A549 (cell line): ENCODE results near the gene WDR18. TPM values are rescaled to one million over a fixed set of nuclear protein-coding genes. Genes with fewer than 3 reads are reported as not detected.

ENCODE experiments used
- ATAC-seq, 2 experiments: fragments of 200-7000 bp in 1 of 2; fragments of >200 bp in 1 of 2; cut with Nextera tagmentation in 1 of 2; cut with Tn5 transposase in 1 of 2; 3 replicates each; pipeline versions ENCODE4 v1.8.0 to v1.9.1; 2018 to 2020; ENCODE audit warnings: mild to moderate bottlenecking in 1 of 2, moderate library complexity in 1 of 2
- CTCF ChIA-PET: fragments of 300-600 bp; sonication (Branson Sonifier 250); formaldehyde crosslinking; extraction: SDS; loops from one replicate; lab custom pipeline; 2021; ENCODE audit warnings: antibody characterized with exemption, inconsistent platforms; lab: Yijun Ruan, JAX
- POLR2A ChIA-PET: fragments of 350-600 bp; formaldehyde crosslinking; extraction: SDS; loops from one replicate; lab custom pipeline; 2021; ENCODE audit warnings: antibody characterized with exemption, inconsistent platforms; lab: Yijun Ruan, JAX
- DNase-seq, 2 experiments: peaks; one replicate each; pipeline versions ENCODE4 v3.0.0 to v3.0.0-alpha.2; 2011 to 2016; ENCODE audit warnings: low read depth in 1 of 2, low spot score in 1 of 2
- FAIRE-seq: peaks from 2 replicates; lab custom pipeline; 2011; peaks lifted over from hg19 to GRCh38; lab: Jason Lieb, UNC
- H3K27ac ChIP-seq, 2 experiments: fragments of >200 bp; sonication (Bioruptor Twin); formaldehyde crosslinking; 3 replicates each; pipeline ENCODE4 v1.5.1; 2016 to 2017
- H3K4me1 ChIP-seq: fragments of >200 bp; sonication (Bioruptor Twin); formaldehyde crosslinking; 3 replicates; pipeline ENCODE4 v1.6.1; 2016
- H3K4me2 ChIP-seq: fragments of >200 bp; sonication (Bioruptor Twin); formaldehyde crosslinking; 3 replicates; pipeline ENCODE4 v1.6.1; 2016
- H3K4me3 ChIP-seq: fragments of >200 bp; sonication (Bioruptor Twin); formaldehyde crosslinking; 3 replicates; pipeline ENCODE4 v1.5.1; 2016
- H3K9me3 ChIP-seq: fragments of >200 bp; sonication (Bioruptor Twin); formaldehyde crosslinking; 3 replicates; pipeline ENCODE4 v1.6.1; 2016
- BCL3 ChIP-seq: fragments of >200 bp; sonication (Bioruptor Twin); formaldehyde crosslinking; IDR thresholded peaks from 3 replicates; pipeline ENCODE4 v1.6.1; 2016
- BHLHE40 ChIP-seq: IDR thresholded peaks from 2 replicates; pipeline ENCODE4 v1.6.1; 2012; ENCODE audit warnings: low read depth, low read length, inconsistent platforms
- CBX8 ChIP-seq: fragments of 200-600 bp; sonication (generic); IDR thresholded peaks from 2 replicates; pipeline ENCODE4 v1.6.1; 2016
- CEBPB ChIP-seq, 2 experiments: fragments of >200 bp in 1 of 2; sonication (Bioruptor Twin) in 1 of 2; formaldehyde crosslinking in 1 of 2; IDR thresholded peaks; 2 replicates each; pipeline ENCODE4 v1.6.1; 2012 to 2016
- CHD2 ChIP-seq: fragments of 150-350 bp; IDR thresholded peaks from 2 replicates; pipeline ENCODE4 v1.6.1; 2014; ENCODE audit warnings: low read length; ENCODE audit not compliant: partially characterized antibody
- CTCF ChIP-seq: fragments of >200 bp; sonication (Bioruptor Twin); formaldehyde crosslinking; IDR thresholded peaks from 3 replicates; pipeline ENCODE4 v1.5.1; 2016
- ELK1 ChIP-seq: fragments of 150-350 bp; IDR thresholded peaks from 2 replicates; pipeline ENCODE4 v1.6.1; 2014; ENCODE audit warnings: low read depth, mild to moderate bottlenecking, low read length
- ESRRA ChIP-seq: fragments of 150-350 bp; IDR thresholded peaks from 2 replicates; pipeline ENCODE4 v1.6.1; 2014; ENCODE audit warnings: mild to moderate bottlenecking, low read length, borderline replicate concordance
- FOXS1 ChIP-seq: fragments of 250-450 bp; sonication (Bioruptor Pico); IDR thresholded peaks from 2 replicates; pipeline ENCODE4 v1.5.0; 2020; ENCODE audit warnings: mild to moderate bottlenecking, moderate library complexity
- HOXB5 ChIP-seq: fragments of 250-450 bp; sonication (Bioruptor Pico); IDR thresholded peaks from 2 replicates; pipeline ENCODE4 v1.5.0; 2020; ENCODE audit warnings: mild to moderate bottlenecking, moderate library complexity
- JUNB ChIP-seq: fragments of >200 bp; sonication (Bioruptor Twin); formaldehyde crosslinking; IDR thresholded peaks from 2 replicates; pipeline ENCODE4 v1.6.1; 2016
- MAX ChIP-seq: IDR thresholded peaks from 2 replicates; pipeline ENCODE4 v1.6.1; 2012
- MYC ChIP-seq: IDR thresholded peaks from 2 replicates; pipeline ENCODE4 v1.6.1; 2012; ENCODE audit warnings: mild to moderate bottlenecking, inconsistent platforms, low read length, improper control_type of control experiment, borderline replicate concordance
- NPAS2 ChIP-seq: fragments of 250-450 bp; sonication (Bioruptor Pico); IDR thresholded peaks from 2 replicates; pipeline ENCODE4 v1.8.0; 2022; ENCODE audit warnings: mild to moderate bottlenecking, moderate library complexity, borderline replicate concordance
- PHF8 ChIP-seq: fragments of 200-600 bp; sonication (generic); IDR thresholded peaks from 2 replicates; pipeline ENCODE4 v1.6.1; 2016; ENCODE audit warnings: low read depth, mild to moderate bottlenecking, antibody characterized with exemption, moderate library complexity, borderline replicate concordance
- POLR2A ChIP-seq: IDR thresholded peaks from 2 replicates; pipeline ENCODE4 v1.6.1; 2012; ENCODE audit warnings: mild to moderate bottlenecking, low read length
- RAD21 ChIP-seq, 2 experiments: fragments of >200 bp in 1 of 2; sonication (Bioruptor Twin) in 1 of 2; formaldehyde crosslinking in 1 of 2; IDR thresholded peaks in 1 of 2; conservative IDR thresholded peaks in 1 of 2; 2 replicates in 1 of 2; 3 replicates in 1 of 2; pipeline ENCODE4 v1.6.1; 2012 to 2018; ENCODE audit warnings: inconsistent platforms in 1 of 2
- RCOR1 ChIP-seq: fragments of 150-350 bp; IDR thresholded peaks from 2 replicates; pipeline ENCODE4 v1.6.1; 2014; ENCODE audit warnings: antibody characterized with exemption, low read length, low read depth
- SMC3 ChIP-seq: fragments of >200 bp; sonication (Bioruptor Twin); formaldehyde crosslinking; IDR thresholded peaks from 3 replicates; pipeline ENCODE4 v1.6.1; 2018; ENCODE audit warnings: inconsistent platforms
- SREBF2 ChIP-seq: fragments of 450-650 bp; IDR thresholded peaks from 2 replicates; pipeline ENCODE4 v1.6.1; 2014; ENCODE audit warnings: mild to moderate bottlenecking, moderate library complexity
- ZC3H11A ChIP-seq: fragments of 450-650 bp; IDR thresholded peaks from 2 replicates; pipeline ENCODE4 v1.6.1; 2014; ENCODE audit warnings: antibody characterized with exemption, mild to moderate bottlenecking
- ZFP36 ChIP-seq: fragments of 450-650 bp; IDR thresholded peaks from 2 replicates; pipeline ENCODE4 v1.6.1; 2014; ENCODE audit warnings: borderline replicate concordance; ENCODE audit not compliant: partially characterized antibody
- ZNF302 ChIP-seq: fragments of 250-450 bp; sonication (Bioruptor Pico); IDR thresholded peaks from 2 replicates; pipeline ENCODE4 v1.9.0; 2021; ENCODE audit warnings: inconsistent platforms, mild to moderate bottlenecking, moderate library complexity
- WGBS: methylation state at CpG from one replicate; pipeline ENCODE4 v1.1.6; 2017; ENCODE audit errors: missing lambda C conversion rate; 5-methylcytosine and 5-hydroxymethylcytosine counted together
- polyA plus RNA-seq, 4 experiments: library from polyadenylated mRNA; depleted of rRNA in 3 of 4; stranded (reverse); fragments of >200 nt; fragmentation: RNase III in 1 of 4; extraction: RNeasy Plus Mini Kit Qiagen cat#74134 plus additional on column Dnase treatment in 1 of 4; gene quantifications; 2 replicates in 3 of 4; 3 replicates in 1 of 4; pipeline ENCODE4 v1.2.3, GENCODE V29; 2011 to 2017

WDR18 gene
- polyA plus RNA-seq, 2 of the 4 experiments (the other 2 are of a cell fraction), result 23.8 to 48.9 TPM

GRCh38 chr19:998064-998463, 13.9 kb downstream of the WDR18 start (continued):
- no peak for TF ChIP-seq ZFP36
- TF ChIP-seq FOXS1 (CRISPR knock-in tag), result no peak
- no peak for TF ChIP-seq HOXB5 (CRISPR knock-in tag)
- TF ChIP-seq ESRRA, result no peak

GRCh38 chr19:999379-999719, 15.2 kb downstream of the WDR18 start:
- CTCF ChIA-PET, result interaction anchor here (1.1 to 1.5 kb wide), 2 partner anchors 18 to 233 kb away, joined by 3 to 4 read pairs; no protein-coding TSS in a partner anchor

GRCh38 chr19:1000095-1000494, 15.9 kb downstream of the WDR18 start, which contains the start of gene GRIN3B:
Gene GRIN3B (plus strand): TSS chr19:1000419. CDS start chr19:1000438, 19 bp downstream.
- Histone ChIP-seq H3K4me1 (peaks cover 22% of the 10 kb centered on the region; the same call in 2 of the 3 replicates), H3K27ac (peak within 1 kb of the TSS; percentile 57 to 88; a peak in 5 of 6 replicates), H3K4me3 (peak within 1 kb of the TSS; percentile 52), H3K4me2 (peak within 1 kb of the TSS; percentile 96), H3K9me3 (no peaks in the 10 kb centered on the region)
- TF ChIP-seq MAX, result peak; percentile 35; the same call in 1 of the 2 replicates
- no peak for TF ChIP-seq ZC3H11A
- no peak for TF ChIP-seq NPAS2
- TF ChIP-seq JUNB, result no peak
- TF ChIP-seq SMC3, result peak; percentile 50; the same call in 2 of the 3 replicates
- no peak for TF ChIP-seq CBX8
- peak; percentile 57 for TF ChIP-seq CTCF
- TF ChIP-seq CEBPB (IDR thresholded peaks at IDR 0.05), result no peak
- TF ChIP-seq PHF8, result no peak
- no peak for TF ChIP-seq BCL3
- TF ChIP-seq RAD21 (conservative IDR thresholded peaks at IDR 0.05 in 1 of 2, IDR thresholded peaks at IDR 0.05 in 1 of 2), result peak; percentile 49 to 53; a peak in 4 of 5 replicates
- ChIA-PET POLR2A (no interaction called here), CTCF (no interaction called here)
- WGBS, result no CpG with 5 or more reads among the region's 43 CpGs
- DNase-seq, result peak; percentile 80 to 81
- ATAC-seq, result peak; percentile 45 to 64
- FAIRE-seq, result no peak

More at GRCh38 chr19:999379-999719, 15.2 kb downstream of the WDR18 start:
- Histone ChIP-seq H3K4me1 (peaks cover 22% of the 10 kb centered on the region; the same call in 2 of the 3 replicates), H3K4me2 (no peak overlapping the region), H3K27ac (no peak overlapping the region)
- 51% methylated on average over 3 of the region's 3 CpGs for WGBS
- TF ChIP-seq RCOR1 (no peak), ELK1 (no peak), CTCF (no peak), ZNF302 (no peak), POLR2A (no peak), SREBF2 (no peak), BHLHE40 (no peak), ESRRA (no peak), CHD2 (no peak), MYC (no peak), JUNB (no peak)
- TF ChIP-seq, all 56 proteins: peak for 0
- ATAC-seq, result no peak
- DNase-seq, result no peak
- no peaks in the 10 kb centered on the region for H3K9me3 ChIP-seq
- no peak overlapping the region for H3K4me3 ChIP-seq
- POLR2A ChIA-PET, result interaction anchor here (0.6 to 0.8 kb wide), 3 partner anchors 15 to 61 kb away, joined by 3 to 5 read pairs (median 3); partner anchors contain the start of gene WDR18
- FAIRE-seq, result no peak
